Esophagus muscularis mucosa (tissue), 4 donors: ENCODE results near the gene CEP104. TPM values are rescaled to one million over a fixed set of nuclear protein-coding genes. Genes with fewer than 3 reads are reported as not detected.

Experiments
- DNase-seq: peaks from one replicate; pipeline ENCODE4 v3.0.0-alpha.2; 2017; ENCODE audit errors: extremely low spot score
- H3K27ac ChIP-seq, 4 donors: fragments of 200-600 bp; sonication (generic); replicated peaks in 1 of 4; 1 replicate in 3 of 4; 2 replicates in 1 of 4; pipeline ENCODE4 v1.5.1; 2016 to 2019; ENCODE audit warnings: mild to moderate bottlenecking in 1 of 4
- H3K27me3 ChIP-seq, 4 donors: fragments of 200-600 bp; sonication (generic); one replicate each; pipeline versions ENCODE4 v1.5.1 to v1.6.0; 2016 to 2019
- H3K36me3 ChIP-seq, 4 donors: fragments of 200-600 bp; sonication (generic); one replicate each; pipeline ENCODE4 v1.5.1; 2016 to 2019
- H3K4me1 ChIP-seq, 4 donors: fragments of 200-600 bp; sonication (generic); one replicate each; pipeline ENCODE4 v1.5.1; 2016 to 2019
- H3K4me3 ChIP-seq, 4 donors: fragments of 200-600 bp; sonication (generic); 1 replicate in 2 of 4; 2 replicates in 2 of 4; pipeline ENCODE4 v1.5.1; 2016 to 2019; ENCODE audit warnings: mild to moderate bottlenecking in 4 of 4, moderate library complexity in 1 of 4
- H3K9me3 ChIP-seq, 4 donors: fragments of 200-600 bp; sonication (generic); 1 replicate in 3 of 4; 2 replicates in 1 of 4; pipeline ENCODE4 v1.5.1; 2016 to 2019
- CTCF ChIP-seq, 3 experiments: fragments of 200-600 bp in 2 of 3; fragments of 450-650 bp in 1 of 3; sonication (generic) in 2 of 3; IDR thresholded peaks; one replicate each; pipeline ENCODE4 v1.5.1; 2017 to 2019; ENCODE audit warnings: antibody characterized with exemption in 3 of 3, mild to moderate bottlenecking in 2 of 3, moderate library complexity in 1 of 3
- EP300 ChIP-seq: sonication (generic); formaldehyde crosslinking; IDR thresholded peaks from one replicate; pipeline ENCODE4 v1.6.1; 2017; ENCODE audit warnings: antibody characterized with exemption
- POLR2A ChIP-seq: fragments of 450-650 bp; IDR thresholded peaks from one replicate; pipeline ENCODE4 v1.6.1; 2017; ENCODE audit warnings: antibody characterized with exemption, moderate library complexity, mild to moderate bottlenecking, low read depth
- POLR2AphosphoS5 ChIP-seq, 2 donors: sonication (generic); formaldehyde crosslinking; IDR thresholded peaks; one replicate each; pipeline ENCODE4 v1.6.1; 2017; ENCODE audit warnings: antibody characterized with exemption in 2 of 2
- WGBS: methylation state at CpG from one replicate; pipeline ENCODE4 v1.1.5; 2018; 5-methylcytosine and 5-hydroxymethylcytosine counted together
- intact Hi-C: fragments of 100-400 bp; cut with DNase I; formaldehyde crosslinking; loops from one replicate; pipeline ENCODE4 v1.15.1; 2023
- total RNA-seq, 4 donors: library from RNA; depleted of rRNA; stranded (reverse); fragments of >200 nt; gene quantifications; one replicate each; pipeline versions ENCODE4 v1.1.0 to v1.2.1, GENCODE V29; 2016

The CEP104 gene
- total RNA-seq, 4 donors from 2014 or later, result 42.7 to 84.2 (median 69.8) TPM

- Histone ChIP-seq H3K9me3 (no peaks in the 10 kb centered on the region), H3K27ac (peak within 1 kb of the TSS; percentile 77 to 91 (median 84)), H3K27me3 (no peaks in the 10 kb centered on the region), H3K4me1 (peaks cover 36 to 58% (median 53%) of the 10 kb centered on the region in 4 donors), H3K4me3 (peak within 1 kb of the TSS; percentile 66 to 89 (median 76)), H3K36me3 (peaks cover 0 to 5% (median 4%) of the 10 kb centered on the region in 4 donors)
- intact Hi-C loops, result no loop called here
- DNase-seq, result no peak
- 20% methylated on average over 19 of the region's 55 CpGs for WGBS
- TF ChIP-seq POLR2A, result no peak
- TF ChIP-seq POLR2AphosphoS5 (IDR thresholded peaks at IDR 0.05), result no peak
- TF ChIP-seq CTCF (IDR thresholded peaks at IDR 0.05), result no peak
- no peak for TF ChIP-seq EP300
Measured at GRCh38 chr1:3772715-3773571, 84.1 kb downstream of the CEP104 start, which contains the start of gene SMIM1. Gene SMIM1 (plus strand): TSS chr1:3772749. CDS start chr1:3775374, 2,625 bp downstream.

DNA sequence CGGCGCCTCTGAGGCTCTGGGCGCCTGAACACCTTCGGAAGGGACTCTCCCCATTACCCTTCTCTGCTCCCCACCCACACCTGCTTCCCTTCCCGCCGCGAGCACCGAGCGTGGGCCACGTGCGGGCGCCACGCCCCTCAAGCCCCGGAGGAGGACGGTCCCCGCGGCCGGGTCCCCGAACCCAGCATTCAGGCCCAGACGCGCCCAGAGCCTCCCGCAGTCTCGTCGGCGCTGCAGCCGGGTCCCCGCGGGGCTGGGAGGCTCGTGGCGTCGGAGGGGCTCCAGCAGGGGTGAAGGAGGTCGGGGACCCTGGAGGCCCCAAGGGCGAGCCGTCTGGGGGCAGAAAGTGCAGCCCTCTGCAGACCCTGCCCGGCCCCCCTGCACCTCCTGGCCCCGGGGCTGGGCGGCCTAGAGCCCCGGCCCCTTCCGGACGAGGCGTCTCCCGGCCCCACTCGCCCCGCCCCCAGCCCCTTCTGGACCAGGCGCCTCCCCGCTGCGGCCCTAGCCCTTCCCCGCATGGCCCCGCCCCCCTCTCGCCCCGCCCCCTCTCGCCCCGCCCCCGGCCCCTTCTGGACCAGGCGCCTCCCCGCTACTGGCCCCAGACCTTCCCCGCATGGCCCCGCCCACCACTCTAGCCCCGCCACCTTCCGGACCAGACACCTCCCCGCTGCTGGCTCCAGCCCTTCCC lies 84.8 kb downstream of the CEP104 start:
- Histone ChIP-seq H3K27me3 (peaks cover 0 to 3% (median 0%) of the 10 kb centered on the region in 4 donors), H3K36me3 (no peaks in the 10 kb centered on the region), H3K27ac (peak overlapping the region; percentile 77 to 91 (median 84)), H3K4me1 (peaks cover 36 to 58% (median 53%) of the 10 kb centered on the region in 4 donors), H3K4me3 (peak overlapping the region; percentile 66 to 89 (median 76)), H3K9me3 (no peaks in the 10 kb centered on the region)
- intact Hi-C loops, result no loop called here
- peak; percentile 98 for DNase-seq
- no peak for TF ChIP-seq CTCF (IDR thresholded peaks at IDR 0.05)
- peak; percentile 23 to 74 for TF ChIP-seq POLR2AphosphoS5 (IDR thresholded peaks at IDR 0.05)
- peak; percentile 16 for TF ChIP-seq POLR2A
- WGBS, result 0% methylated on average over 12 of the region's 61 CpGs

- DNase-seq, result no peak
- peak overlapping the region; percentile 66 to 89 (median 76) for H3K4me3 ChIP-seq
- intact Hi-C loops, result no loop called here
- peak overlapping the region; percentile 77 to 91 (median 84) for H3K27ac ChIP-seq
- TF ChIP-seq POLR2A, result no peak
- TF ChIP-seq POLR2AphosphoS5 (IDR thresholded peaks at IDR 0.05), result no peak
- no peak for TF ChIP-seq EP300
- TF ChIP-seq CTCF (IDR thresholded peaks at IDR 0.05), result no peak
- no peaks in the 10 kb centered on the region for H3K36me3 ChIP-seq
- H3K27me3 ChIP-seq, result peaks cover 0 to 5% (median 0%) of the 10 kb centered on the region in 4 donors
- H3K4me1 ChIP-seq, result peaks cover 36 to 58% (median 52%) of the 10 kb centered on the region in 4 donors
- 51% methylated on average over 24 of the region's 32 CpGs for WGBS
- H3K9me3 ChIP-seq, result no peaks in the 10 kb centered on the region
Measured at GRCh38 chr1:3771108-3772026, 85.6 kb downstream of the CEP104 start.

DNA sequence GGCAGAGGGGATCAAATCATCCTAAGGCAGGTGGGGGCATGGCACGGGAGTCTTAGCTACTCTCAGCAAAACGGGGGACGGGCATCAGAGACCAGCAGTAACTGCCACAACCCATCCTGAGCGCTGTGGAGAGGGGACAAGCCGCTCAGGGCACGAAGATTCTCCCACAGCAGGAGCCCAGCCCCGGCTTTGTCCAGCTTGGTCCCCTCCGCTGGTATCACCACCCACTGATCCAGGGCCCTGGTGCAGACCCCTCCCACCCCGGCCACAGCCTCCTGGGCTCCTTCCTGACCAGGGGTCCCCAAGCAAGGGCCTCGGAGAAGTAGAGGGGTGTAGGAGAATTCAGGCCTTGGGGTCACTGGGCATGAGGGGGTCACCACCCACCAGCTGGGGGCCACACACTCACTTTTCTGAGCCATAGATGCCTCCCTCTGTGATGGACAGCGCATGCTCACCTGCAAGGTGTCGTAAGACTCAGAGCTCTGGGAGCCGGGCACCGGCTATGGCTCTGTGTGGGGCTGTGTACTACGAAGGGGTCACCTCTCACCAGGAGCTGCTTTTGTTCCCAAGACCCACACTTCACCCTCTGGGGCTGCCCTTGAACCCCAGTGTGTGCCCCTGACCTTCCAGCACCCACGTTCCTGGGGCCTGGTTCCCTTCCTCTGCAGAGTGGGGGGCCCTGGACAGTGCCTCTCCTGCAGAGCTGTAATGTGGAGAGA lies 86.8 kb downstream of the CEP104 start:
- no peak overlapping the region for H3K27ac ChIP-seq
- DNase-seq, result no peak
- no peaks in the 10 kb centered on the region for H3K36me3 ChIP-seq
- intact Hi-C loops, result no loop called here
- H3K9me3 ChIP-seq, result no peaks in the 10 kb centered on the region
- H3K4me3 ChIP-seq, result no peak overlapping the region
- TF ChIP-seq CTCF (IDR thresholded peaks at IDR 0.05), result no peak
- peaks cover 0 to 5% (median 0%) of the 10 kb centered on the region in 4 donors for H3K27me3 ChIP-seq
- WGBS, result 89% methylated on average over 10 of the region's 16 CpGs
- peaks cover 33 to 48% (median 40%) of the 10 kb centered on the region in 4 donors for H3K4me1 ChIP-seq
